Activated B cell treated with CpG ODN at 0.5 μM for 24 hours (primary cell): ENCODE measurements around the gene SETDB1. TPM values are rescaled to one million over a fixed set of nuclear protein-coding genes. Genes with fewer than 3 reads are reported as not detected.
A peak's percentile ranks its signal among the peaks of the same experiment; 100 is the strongest.

ENCODE experiments used
- ATAC-seq: fragments of 200-7000 bp; cut with Tn5 transposase; one replicate; pipeline ENCODE4 v1.10.0; 2021; ENCODE audit warnings: low read depth, mild to moderate bottlenecking, moderate library complexity
- CTCF ChIA-PET: fragments of 350-600 bp; sonication (Branson Sonifier 250); formaldehyde crosslinking; loops from one replicate; lab custom pipeline; 2021; ENCODE audit warnings: antibody characterized with exemption; lab: Charles Lee
- POLR2A ChIA-PET: fragments of 350-600 bp; sonication (Branson Sonifier 250); formaldehyde crosslinking; loops from one replicate; lab custom pipeline; 2021; ENCODE audit warnings: antibody characterized with exemption; lab: Charles Lee
- DNase-seq: peaks from one replicate; pipeline ENCODE4 v3.0.0; 2022
- H3K27ac Mint-ChIP-seq: one replicate; pipeline ENCODE4 v1.8.0; 2020; ENCODE audit warnings: mixed read lengths
- H3K27me3 Mint-ChIP-seq: one replicate; pipeline ENCODE4 v1.8.0; 2021; ENCODE audit warnings: mixed read lengths
- H3K36me3 Mint-ChIP-seq: one replicate; pipeline ENCODE4 v1.8.0; 2021; ENCODE audit warnings: low read depth, mixed read lengths
- H3K4me1 Mint-ChIP-seq: one replicate; pipeline ENCODE4 v1.8.0; 2021; ENCODE audit warnings: mixed read lengths
- H3K4me3 Mint-ChIP-seq: one replicate; pipeline ENCODE4 v1.8.0; 2020; ENCODE audit warnings: mild to moderate bottlenecking, mixed read lengths
- H3K9me3 Mint-ChIP-seq: one replicate; pipeline ENCODE4 v1.8.0; 2020; ENCODE audit warnings: mixed read lengths
- CTCF ChIP-seq: fragments of 200-600 bp; IDR thresholded peaks from one replicate; pipeline ENCODE4 v1.8.0; 2022; ENCODE audit warnings: antibody characterized with exemption, mild to moderate bottlenecking
- intact Hi-C: fragments of 100-400 bp; cut with micrococcal nuclease; formaldehyde crosslinking; loops from one replicate; pipeline ENCODE4 v1.15.1; 2024
- total RNA-seq: library from RNA; stranded (reverse); gene quantifications from 2 replicates; pipeline ENCODE4 v1.2.3, GENCODE V29; 2022

SETDB1 gene
- total RNA-seq, 1 donor from 2014 or later, result 105 TPM

DNA sequence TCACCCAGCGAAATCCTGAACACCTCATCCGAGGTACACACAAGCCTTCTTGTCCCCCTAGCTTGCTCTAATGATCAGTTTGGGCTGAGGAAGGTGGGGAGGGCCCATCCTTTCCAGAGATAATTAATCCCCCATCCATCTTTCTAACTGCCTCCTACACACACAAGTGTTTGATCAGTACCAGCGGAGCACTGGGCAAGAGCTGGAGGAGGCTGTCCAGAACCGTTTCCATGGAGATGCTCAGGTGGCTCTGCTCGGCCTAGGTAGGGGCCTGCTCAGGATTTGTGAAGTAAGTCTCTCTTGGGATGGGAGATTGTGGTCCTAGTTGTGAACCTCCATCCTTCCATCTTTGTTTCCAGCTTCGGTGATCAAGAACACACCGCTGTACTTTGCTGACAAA is 61.8 kb downstream of the SETDB1 start:
- ChIA-PET POLR2A (no interaction called here), CTCF (interaction anchor here (1.2 to 1.7 kb wide), 2 partner anchors 8 to 19 kb away, joined by 3 to 5 read pairs; partner anchors contain the start of gene MINDY1)
- Mint-ChIP-seq H3K4me1 (no peaks in the 10 kb centered on the region), H3K4me3 (no peak overlapping the region), H3K27me3 (no peaks in the 10 kb centered on the region), H3K36me3 (no peaks in the 10 kb centered on the region), H3K27ac (no peak overlapping the region), H3K9me3 (no peaks in the 10 kb centered on the region)
- no peak for ATAC-seq
- no peak for TF ChIP-seq CTCF
- intact Hi-C loops, result no loop called here
- no peak for DNase-seq

GRCh38 chr1:150992626-150993025 is 66.5 kb downstream of the SETDB1 start:
- no peak overlapping the region for H3K4me3 Mint-ChIP-seq
- POLR2A ChIA-PET, result interaction anchor here (0.6 kb wide), 1 partner anchor 12 kb away, joined by 11 read pairs; no protein-coding TSS in a partner anchor
- CTCF ChIA-PET, result no interaction called here
- no peaks in the 10 kb centered on the region for H3K9me3 Mint-ChIP-seq
- H3K4me1 Mint-ChIP-seq, result no peaks in the 10 kb centered on the region
- intact Hi-C loops, result no loop called here
- ATAC-seq, result no peak
- H3K27me3 Mint-ChIP-seq, result no peaks in the 10 kb centered on the region
- no peak for DNase-seq
- H3K36me3 Mint-ChIP-seq, result peaks cover 8% of the 10 kb centered on the region
- H3K27ac Mint-ChIP-seq, result no peak overlapping the region
- TF ChIP-seq CTCF, result no peak

- ATAC-seq (no peak), DNase-seq (no peak)
- ChIA-PET CTCF (interaction anchor here (0.9 to 2.6 kb wide), 5 partner anchors 9 to 374 kb away, joined by 3 to 7 read pairs (median 3); no protein-coding TSS in a partner anchor), POLR2A (interaction anchor here (0.6 kb wide), 2 partner anchors 57 to 478 kb away, joined by 3 to 5 read pairs; partner anchors contain the start of gene FALEC)
- H3K4me1 Mint-ChIP-seq, result no peaks in the 10 kb centered on the region
- TF ChIP-seq CTCF, result no peak
- intact Hi-C loops, result no loop called here
- no peaks in the 10 kb centered on the region for H3K27me3 Mint-ChIP-seq
- no peak overlapping the region for H3K27ac Mint-ChIP-seq
- H3K9me3 Mint-ChIP-seq, result no peaks in the 10 kb centered on the region
- peaks cover 21% of the 10 kb centered on the region for H3K36me3 Mint-ChIP-seq
- no peak overlapping the region for H3K4me3 Mint-ChIP-seq
Observed at GRCh38 chr1:150994248-150994647, 68.1 kb downstream of the SETDB1 start.

GRCh38 chr1:150995460-150995859 is 69.3 kb downstream of the SETDB1 start:
- Mint-ChIP-seq H3K27ac (no peak overlapping the region), H3K4me1 (no peaks in the 10 kb centered on the region), H3K36me3 (peaks cover 26% of the 10 kb centered on the region), H3K27me3 (no peaks in the 10 kb centered on the region), H3K4me3 (no peak overlapping the region), H3K9me3 (no peaks in the 10 kb centered on the region)
- TF ChIP-seq CTCF, result no peak
- ChIA-PET CTCF (interaction anchor here (0.9 to 2.6 kb wide), 14 partner anchors 8 to 743 kb away, joined by 3 to 19 read pairs (median 4); partner anchors contain the start of genes ANXA9 and MINDY1), POLR2A (interaction anchor here (0.9 to 1.5 kb wide), 2 partner anchors 12 to 22 kb away, joined by 3 to 4 read pairs; partner anchors contain the start of gene MINDY1)
- ATAC-seq, result no peak
- DNase-seq, result no peak
- intact Hi-C loops, result no loop called here

DNA sequence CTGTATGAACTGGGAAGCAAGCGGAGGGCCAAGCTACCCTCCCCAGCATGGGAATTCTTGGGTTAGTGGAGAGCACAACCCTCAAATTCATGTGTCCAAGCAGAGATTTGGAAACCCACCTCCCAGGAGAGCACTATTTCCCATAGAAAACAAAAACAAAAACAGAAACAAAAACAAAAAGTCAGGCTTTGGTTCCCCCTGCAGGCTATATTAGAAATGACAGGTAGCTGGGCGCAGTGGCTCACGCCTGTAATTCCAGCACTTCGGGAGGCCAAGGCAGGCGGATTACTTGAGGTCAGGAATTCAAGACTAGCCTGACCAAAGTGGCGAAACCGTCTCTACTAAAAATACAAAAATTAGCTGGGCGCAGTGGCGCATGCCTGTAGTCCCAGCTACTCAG is 69.7 kb downstream of the SETDB1 start:
- no peak overlapping the region for H3K4me3 Mint-ChIP-seq
- ChIA-PET CTCF (interaction anchor here (0.6 to 2.6 kb wide), 16 partner anchors 9 to 744 kb away, joined by 3 to 19 read pairs (median 4); partner anchors contain the start of genes ANXA9 and MINDY1), POLR2A (interaction anchor here (1.5 kb wide), 1 partner anchor 11 kb away, joined by 4 read pairs; the partner anchor contains the start of gene MINDY1)
- TF ChIP-seq CTCF, result no peak
- no peaks in the 10 kb centered on the region for H3K4me1 Mint-ChIP-seq
- ATAC-seq (peak; percentile 34), DNase-seq (no peak)
- no peak overlapping the region for H3K27ac Mint-ChIP-seq
- H3K36me3 Mint-ChIP-seq, result peaks cover 26% of the 10 kb centered on the region
- no peaks in the 10 kb centered on the region for H3K9me3 Mint-ChIP-seq
- intact Hi-C loops, result loop anchor here (1.0 kb wide), 1 partner anchor 532 kb away; no protein-coding TSS in a partner anchor
- no peaks in the 10 kb centered on the region for H3K27me3 Mint-ChIP-seq
